Activated CD8-positive, alpha-beta memory T cell treated with anti-CD3 and anti-CD28 coated beads for 48 hours (primary cell): ENCODE results near the gene PXDN.
"Not testable (repeated sequence)": the region's sequence is repeated elsewhere in the genome, so short reads cannot be mapped to it uniquely, and the experiment has no call there.

ENCODE experiments used
- DNase-seq, 3 experiments: peaks; one replicate each; pipeline ENCODE4 v3.0.0-alpha.2; 2020; ENCODE audit warnings: low read depth in 2 of 3, low spot score in 2 of 3

PXDN gene, protein sequence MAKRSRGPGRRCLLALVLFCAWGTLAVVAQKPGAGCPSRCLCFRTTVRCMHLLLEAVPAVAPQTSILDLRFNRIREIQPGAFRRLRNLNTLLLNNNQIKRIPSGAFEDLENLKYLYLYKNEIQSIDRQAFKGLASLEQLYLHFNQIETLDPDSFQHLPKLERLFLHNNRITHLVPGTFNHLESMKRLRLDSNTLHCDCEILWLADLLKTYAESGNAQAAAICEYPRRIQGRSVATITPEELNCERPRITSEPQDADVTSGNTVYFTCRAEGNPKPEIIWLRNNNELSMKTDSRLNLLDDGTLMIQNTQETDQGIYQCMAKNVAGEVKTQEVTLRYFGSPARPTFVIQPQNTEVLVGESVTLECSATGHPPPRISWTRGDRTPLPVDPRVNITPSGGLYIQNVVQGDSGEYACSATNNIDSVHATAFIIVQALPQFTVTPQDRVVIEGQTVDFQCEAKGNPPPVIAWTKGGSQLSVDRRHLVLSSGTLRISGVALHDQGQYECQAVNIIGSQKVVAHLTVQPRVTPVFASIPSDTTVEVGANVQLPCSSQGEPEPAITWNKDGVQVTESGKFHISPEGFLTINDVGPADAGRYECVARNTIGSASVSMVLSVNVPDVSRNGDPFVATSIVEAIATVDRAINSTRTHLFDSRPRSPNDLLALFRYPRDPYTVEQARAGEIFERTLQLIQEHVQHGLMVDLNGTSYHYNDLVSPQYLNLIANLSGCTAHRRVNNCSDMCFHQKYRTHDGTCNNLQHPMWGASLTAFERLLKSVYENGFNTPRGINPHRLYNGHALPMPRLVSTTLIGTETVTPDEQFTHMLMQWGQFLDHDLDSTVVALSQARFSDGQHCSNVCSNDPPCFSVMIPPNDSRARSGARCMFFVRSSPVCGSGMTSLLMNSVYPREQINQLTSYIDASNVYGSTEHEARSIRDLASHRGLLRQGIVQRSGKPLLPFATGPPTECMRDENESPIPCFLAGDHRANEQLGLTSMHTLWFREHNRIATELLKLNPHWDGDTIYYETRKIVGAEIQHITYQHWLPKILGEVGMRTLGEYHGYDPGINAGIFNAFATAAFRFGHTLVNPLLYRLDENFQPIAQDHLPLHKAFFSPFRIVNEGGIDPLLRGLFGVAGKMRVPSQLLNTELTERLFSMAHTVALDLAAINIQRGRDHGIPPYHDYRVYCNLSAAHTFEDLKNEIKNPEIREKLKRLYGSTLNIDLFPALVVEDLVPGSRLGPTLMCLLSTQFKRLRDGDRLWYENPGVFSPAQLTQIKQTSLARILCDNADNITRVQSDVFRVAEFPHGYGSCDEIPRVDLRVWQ (N-terminal part only)

DNA sequence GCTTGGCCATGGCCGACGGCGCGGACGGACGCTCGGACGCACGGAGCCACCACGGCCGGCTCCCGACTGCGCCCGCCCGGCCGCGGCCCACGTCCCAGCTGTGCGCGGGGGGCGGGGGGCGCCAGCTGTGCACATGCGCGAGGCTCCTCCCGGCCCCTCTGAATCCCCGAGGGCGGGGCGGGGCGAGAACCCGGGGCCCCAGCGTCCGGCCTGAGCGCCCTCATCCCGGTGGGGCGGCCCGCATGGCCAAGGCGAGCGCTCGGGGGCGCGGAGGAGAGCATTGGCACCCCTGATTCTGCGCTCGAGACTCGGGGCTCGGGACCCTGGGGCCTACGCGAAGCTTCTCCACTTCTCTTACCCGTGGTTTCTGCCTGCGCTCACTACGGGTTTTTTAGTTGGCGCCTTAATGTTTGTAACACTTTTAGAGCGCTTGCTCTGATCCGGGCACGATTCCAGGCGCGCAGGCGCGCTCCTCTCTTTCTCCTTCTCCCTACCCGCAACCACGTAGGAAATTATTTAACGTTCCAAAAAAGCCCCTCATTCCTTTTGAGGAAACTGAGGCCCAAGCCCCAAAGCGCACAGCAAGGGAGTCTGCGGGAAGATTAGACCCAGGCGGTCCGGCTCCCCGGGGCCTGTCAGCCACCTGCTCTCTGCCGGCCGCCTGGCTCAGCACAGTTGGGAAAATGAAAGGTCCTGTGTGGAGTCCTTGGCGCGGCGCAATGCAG, at the start of gene PXDN:
TSS of gene PXDN (minus strand) at position 70 of the 725 bp plus-strand sequence. CDS start at position 10, 60 bp downstream.
- no peak for DNase-seq

DNA sequence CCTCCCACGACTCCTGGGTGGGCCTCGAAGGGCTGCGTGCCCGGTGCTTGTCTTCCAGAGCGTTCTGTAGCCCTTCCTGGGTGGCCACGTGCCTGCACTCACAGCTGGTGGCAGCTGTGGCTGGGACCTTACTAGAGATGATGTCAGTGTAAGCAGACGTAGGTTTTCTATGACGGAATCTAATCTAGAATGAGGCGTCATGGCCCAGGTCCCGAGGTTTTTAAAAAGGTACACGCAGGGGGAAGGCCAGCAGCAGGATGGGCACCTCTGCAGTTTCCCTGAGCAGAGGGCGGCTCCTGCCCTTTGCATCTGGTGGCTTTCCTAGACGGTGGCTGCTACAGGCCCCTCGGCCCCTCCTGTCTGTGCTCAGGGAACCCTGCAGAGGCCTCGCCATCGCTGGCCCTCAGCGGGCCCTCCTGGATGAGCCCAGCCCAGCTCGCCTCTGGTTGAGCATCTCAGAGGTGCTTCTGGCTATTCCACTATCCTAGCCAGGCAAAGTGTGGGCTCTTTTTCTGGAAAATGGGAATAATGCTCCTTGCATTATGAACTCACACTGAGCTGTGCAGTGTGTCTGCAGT, 49.6 kb upstream of the PXDN start:
- DNase-seq, result no peak

DNA sequence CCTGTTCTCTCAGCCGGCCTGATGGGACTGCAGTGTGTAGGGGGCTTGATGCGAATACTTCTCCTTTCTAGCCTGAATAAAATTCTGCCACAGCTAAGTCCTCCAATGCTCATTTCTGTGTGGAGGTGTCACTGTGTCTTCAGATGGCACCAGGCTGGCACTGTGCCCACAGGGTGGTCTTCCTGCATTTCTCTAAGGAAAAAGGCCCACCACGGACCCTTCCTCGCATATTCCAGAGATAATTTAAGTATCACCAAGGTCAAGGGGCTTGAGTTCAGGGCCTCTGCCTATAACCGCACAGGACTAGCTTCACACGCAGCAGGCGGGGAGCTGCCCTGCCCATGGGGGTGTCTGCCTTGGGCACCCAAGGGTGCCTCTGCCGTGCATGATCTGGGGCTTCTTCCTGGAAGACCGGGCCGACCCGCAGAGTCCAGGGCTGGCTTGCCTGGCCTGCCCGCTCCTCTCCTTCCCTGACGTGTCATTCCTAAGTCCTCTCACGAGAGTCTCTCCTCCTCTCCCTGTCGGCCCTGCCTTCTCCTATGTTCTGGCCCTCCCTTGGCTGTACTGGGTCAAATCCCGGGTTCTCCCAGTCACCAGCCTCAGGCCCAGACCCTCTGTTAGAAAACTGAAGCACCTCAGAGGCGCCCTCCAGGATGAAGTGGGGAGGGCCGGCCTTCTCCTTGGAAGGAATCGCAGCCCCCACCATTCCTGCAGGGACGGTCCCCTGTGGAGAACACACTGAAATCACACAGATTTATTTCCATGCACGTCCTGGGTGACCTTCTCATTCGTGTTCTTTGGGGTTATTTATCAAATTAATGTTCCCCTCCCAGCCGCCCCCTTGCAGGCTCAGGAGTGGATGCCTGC, 48.9 kb upstream of the PXDN start:
- no peak for DNase-seq

DNA sequence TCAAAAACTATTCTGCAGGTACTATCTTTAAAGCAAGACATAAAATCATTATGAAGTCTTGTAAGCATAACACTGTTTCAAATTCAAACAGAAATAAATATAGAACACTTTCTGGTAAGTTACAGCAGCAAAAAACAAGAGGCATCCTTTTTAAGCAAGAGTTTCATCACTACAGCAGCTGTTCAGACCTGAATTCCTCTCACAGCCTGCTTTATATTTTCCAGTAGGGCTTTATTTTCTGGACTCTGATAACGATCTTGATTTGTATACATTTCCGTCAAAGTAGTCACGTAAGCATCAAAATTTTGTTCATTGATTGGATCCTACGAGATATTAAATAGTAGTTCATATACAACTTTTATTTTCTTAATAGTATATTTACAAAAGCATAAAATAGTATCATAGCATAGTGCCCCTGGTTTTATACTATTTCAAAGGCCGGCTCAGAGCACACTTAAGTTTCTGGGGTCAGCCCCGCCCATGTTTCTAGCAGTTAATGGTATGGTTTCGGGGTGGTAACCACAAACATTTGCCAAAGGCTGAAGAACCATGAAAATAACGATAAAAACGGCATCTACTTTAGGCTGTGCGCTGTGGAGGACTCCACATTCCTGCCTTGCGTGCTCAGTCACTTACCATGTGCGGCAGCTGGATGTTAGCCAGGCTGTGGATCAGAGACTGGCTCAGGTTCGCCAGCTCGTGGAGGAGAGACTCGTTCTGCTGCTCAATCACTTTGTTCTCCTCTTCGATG, 47.5 kb upstream of the PXDN start:
- DNase-seq, result no peak

DNA sequence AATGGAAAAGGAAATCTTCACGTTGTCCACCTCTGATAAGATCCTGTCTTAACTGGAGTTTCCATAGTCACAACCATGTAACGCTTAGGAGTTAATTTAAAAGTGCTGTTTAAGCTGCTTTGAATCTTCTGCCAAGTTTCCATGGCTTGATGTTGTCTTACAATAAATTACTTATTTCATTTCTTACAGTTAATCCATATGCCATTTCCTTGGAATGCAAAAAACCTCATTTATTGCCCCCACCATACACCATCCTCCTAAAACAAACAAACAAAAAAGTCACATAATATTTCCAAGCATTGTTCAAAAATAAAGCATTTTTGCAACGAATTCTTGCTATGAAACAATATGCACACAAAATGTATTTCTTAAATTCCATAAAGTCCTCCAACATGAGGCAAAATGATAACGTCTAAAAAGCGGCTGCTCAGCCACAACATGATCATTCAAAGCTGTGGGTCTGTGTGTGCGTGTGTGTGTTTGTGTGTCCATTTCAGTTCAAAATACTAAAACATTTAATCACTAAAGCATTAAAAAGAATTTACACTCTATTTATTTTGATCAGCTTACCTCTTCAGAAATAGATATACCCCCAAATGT, 46.8 kb upstream of the PXDN start:
- no peak for DNase-seq

DNA sequence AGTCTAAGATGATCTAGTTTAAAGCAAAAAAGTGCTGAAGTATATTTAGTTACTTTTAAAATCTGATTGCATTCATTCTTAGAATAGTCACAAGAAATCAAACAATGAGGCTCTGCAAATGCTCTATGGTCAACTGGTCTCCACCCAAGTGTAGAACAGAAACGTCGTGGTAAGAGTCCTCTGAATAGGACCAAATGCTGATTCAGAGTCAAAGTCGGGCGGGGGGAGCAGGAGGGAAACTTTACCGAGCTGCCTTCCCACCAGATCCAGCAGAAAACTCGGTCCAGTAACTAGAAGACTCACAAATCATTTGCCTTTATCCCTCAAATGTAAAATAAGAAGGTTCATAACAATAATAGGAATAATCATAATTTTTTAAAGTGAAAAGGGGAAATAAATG, 46.2 kb upstream of the PXDN start:
- DNase-seq, result no peak

DNA sequence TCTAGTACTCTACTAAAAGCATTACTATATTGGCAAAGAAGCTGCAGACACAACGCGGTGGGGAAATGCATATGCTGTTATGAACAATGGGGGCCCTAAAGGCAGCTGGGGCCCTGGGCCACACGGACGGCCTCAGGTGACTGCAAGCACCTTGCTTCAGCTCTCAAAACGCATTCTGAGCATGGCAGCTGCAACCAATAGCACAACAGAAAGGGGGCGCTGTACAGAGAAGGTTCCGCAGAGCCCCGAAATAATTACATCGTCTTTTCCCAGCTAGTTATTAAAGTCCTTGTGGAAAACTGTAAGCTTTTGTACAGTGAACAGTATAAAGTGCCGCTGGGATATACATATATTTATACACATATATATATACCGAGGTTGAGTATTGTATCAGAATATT, 45.3 kb upstream of the PXDN start:
- no peak for DNase-seq

DNA sequence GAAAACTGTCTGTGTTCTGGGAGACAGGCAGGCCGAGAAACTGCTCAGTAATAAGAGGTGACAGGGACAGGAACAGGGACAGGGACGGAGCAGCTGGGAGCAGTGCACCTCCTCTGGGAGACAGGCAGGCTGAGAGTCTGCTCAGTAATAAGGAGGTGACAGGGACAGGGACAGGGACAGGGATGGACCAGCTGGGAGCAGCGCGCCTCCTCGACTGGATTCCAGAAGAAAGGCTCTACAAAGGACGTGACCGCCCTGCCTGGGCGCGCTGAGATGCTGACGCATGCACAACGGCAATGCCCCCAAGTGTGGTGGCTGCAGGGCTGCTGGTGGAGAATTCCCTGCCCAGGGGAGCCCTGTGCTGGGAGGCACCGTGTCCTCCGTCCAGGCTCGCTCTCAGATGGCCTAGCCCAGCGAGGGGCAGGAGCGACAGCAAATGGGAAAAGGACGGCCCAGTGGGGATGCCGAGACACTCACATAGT, 44.2 kb upstream of the PXDN start:
- no peak for DNase-seq

DNA sequence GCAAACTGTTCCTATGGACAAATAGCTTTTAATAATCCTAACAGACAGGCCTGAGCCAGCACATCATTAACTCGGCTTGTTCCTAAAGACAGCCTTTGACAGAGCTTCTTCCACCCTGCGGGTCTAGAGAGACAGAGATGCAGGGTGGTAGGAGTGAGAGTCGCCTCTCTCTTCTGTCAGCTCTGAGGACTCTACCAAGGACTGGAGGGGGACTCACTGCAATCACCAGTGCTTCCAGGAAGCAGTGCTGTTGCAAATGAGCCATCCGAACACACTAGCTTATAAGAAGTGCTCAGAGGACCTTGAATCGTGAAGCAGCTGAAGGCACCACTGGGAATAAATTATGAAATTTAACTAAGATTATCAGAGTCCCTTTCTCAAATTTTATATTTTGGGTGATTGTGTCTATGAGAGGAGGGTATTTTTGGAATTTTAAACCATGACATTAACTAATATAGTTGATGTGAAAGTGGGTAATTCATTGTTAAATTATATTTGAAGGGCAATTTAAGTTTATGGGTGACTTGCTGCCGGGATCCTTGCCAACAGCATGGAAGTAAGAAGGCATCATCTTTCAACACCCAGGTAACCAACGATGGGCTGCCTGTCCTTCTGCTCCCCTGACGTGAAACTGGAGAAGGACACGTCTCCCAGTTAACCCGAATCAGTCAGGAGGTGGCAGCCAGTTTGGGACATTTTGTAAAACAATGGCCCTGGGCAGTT, 43.6 kb upstream of the PXDN start:
- no peak for DNase-seq

DNA sequence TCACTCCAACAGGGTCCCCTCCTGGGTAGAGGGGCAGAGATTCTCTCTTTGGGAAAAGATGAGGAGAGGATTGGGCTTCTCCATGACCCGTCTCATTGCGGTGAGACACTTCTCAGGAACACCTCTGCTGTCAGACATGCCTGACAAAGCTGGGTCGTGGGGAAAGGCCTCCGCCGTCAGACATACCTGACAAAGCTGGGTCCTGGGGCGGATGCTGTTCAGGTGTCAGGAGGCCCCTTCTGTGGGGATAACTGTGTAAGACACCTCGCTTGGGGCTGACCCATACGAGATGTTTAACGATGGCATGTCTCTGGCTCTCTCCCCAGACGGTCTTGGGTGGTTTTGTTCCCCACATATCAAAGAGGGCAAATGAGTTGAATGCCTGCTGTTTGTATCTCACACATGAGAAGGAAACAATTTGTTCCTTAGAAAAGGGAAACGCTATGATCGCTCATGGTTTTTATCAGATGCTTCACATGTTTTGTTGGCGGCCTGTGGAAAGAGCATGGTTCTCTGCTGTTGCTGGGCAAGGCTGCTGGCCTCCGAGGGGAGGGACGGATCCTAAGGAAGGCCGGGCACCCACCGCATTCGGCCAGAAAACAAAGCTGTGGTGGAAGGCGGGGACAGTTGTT, 40.8 kb upstream of the PXDN start:
- DNase-seq, result no peak

DNA sequence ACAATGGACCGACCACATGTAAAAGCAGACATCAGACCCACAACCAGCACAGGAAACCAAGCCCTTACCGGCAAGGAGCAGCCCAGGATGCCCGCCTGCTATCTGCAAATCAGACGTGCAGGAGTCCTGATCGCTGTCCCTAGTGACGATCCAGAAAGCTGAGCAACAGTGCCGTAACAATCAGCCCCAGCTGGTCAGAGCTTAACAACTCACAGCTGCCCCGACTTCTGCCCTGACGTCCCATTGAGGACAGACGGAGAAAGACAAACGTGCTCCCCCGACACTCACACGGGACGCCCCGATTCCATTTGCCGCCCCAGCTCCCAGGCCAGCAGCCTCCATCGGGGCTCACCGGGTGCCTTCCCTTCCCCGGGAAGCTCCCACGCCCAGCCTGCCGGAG, 39.8 kb upstream of the PXDN start:
- no peak for DNase-seq

DNA sequence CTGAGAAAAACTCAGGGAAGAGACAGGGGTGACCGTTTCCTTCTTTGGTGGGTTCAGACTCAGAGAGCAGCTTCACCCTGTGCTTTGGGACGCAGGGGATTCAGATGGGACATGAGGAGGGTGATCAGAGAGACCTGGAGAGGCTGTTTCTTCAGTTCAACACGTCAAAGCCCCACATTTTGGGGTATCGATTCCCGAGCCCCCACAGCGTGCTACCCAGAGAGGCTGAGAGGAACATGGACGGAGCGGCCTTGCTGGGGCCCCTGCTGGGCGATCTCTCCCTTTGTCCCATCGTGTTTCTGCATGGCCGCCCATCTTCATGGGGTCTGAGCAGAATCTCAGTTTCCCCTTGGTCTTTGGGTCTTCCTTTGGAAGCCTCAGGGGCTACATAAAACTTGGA, 38.2 kb upstream of the PXDN start:
- no peak for DNase-seq

DNA sequence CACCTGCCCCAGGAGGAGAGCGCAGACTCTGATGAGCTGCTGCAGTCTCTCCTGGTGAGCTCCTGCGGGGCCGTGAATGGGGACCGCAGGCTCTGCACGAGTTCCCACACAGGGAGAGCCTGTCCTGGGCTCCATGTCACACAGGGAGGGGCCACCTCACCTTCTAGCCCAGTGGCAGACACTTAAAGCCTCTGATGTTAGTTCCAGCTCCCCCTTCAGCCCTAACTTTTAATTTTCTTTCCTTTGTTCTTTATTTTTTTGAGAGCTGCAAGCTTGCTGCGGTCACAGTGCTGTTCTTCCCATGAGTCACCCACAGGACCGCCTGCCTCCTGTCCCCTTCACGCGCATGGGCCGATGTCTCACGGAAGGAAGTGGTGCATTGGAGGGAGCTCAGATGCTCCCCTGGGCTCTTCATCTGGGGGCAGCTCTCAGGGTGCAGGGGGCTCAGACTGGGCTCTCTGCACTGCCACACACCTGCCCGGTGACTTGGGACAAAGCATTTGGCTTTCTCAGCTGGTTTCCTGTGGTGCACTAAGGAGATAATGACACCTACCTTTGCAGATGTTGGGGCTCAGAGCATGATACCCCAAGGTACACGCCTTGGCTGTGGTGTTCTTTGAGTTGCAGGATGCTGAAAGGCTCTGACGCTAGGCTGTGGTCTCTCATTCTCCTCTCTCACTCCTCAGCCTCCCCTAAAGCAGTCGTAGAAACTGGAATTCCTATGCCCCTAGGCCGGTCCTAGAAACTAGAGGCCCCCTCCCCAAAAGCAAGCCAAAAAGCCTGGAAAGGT, 37.2 kb upstream of the PXDN start:
- DNase-seq, result peak in 1 of 3 experiments; percentile 29

DNA sequence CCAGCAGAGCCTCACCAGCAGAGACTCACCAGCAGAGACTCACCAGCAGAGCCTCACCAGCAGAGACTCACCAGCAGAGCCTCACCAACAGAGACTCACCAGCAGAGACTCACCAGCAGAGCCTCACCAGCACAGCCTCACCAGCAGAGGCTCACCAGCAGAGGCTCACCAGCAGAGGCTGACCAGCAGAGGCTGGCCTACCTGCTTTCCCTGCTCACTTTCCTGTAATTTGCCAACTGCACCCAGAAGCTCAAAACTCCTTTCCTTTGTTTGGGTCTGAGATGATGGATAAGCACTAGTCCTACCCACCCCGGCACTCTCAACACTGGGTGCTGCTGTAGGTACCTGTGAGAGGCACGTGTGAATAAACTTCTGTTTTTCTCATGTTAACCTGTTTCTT, 36.4 kb upstream of the PXDN start:
- DNase-seq, result no peak

DNA sequence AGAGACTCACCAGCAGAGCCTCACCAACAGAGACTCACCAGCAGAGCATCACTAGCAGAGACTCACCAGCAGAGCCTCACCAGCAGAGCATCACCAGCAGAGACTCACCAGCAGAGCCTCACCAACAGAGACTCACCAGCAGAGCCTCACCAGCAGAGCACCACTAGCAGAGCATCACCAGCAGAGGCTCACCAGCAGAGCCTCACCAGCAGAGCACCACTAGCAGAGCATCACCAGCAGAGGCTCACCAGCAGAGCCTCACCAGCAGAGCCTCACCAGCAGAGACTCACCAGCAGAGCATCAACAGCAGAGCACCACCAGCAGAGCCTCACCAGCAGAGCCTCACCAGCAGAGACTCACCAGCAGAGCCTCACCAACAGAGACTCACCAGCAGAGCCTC, 35.7 kb upstream of the PXDN start:
- not testable (repeated sequence) for DNase-seq

DNA sequence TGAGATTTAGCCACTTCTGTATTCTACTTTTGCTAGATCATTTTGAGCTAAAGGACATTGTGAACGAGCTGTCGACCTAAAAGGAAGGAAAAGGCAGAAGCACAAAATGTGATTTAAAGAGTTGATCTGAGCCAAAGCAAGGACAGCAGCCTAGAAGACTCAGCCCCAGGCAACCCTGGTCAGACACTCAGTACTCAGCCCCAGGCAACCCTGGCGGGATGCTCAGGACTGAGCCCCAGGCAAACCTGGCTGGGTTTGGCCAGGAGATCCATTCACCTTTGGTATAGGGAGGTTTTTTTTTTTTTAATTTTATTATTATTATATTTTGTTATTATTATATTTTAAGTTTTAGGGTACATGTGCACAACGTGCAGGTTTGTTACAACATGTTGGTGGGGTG, 34.3 kb upstream of the PXDN start:
- DNase-seq, result no peak
